HG02642 (cell line): ENCODE results near the gene CCDC117.
"Not testable (repeated sequence)": the region's sequence is repeated elsewhere in the genome, so short reads cannot be mapped to it uniquely, and the experiment has no call there.

Source experiments
- ATAC-seq: cut with Tn5 transposase; IDR thresholded peaks from one replicate; pipeline ENCODE4 v1.9.1; 2021; ENCODE audit warnings: mild to moderate bottlenecking; ENCODE audit not compliant: unreplicated experiment, poor library complexity

The CCDC117 gene

GRCh38 chr22:28824455-28824854 lies 52.0 kb downstream of the CCDC117 start:
- not testable (repeated sequence) for ATAC-seq

- not testable (repeated sequence) for ATAC-seq
Observed at GRCh38 chr22:28826430-28826829, 53.9 kb downstream of the CCDC117 start.

- ATAC-seq, result no peak
Observed at GRCh38 chr22:28826921-28827320, 54.4 kb downstream of the CCDC117 start.

GRCh38 chr22:28829358-28830181 lies 57.1 kb downstream of the CCDC117 start:
- ATAC-seq, result no peak

GRCh38 chr22:28830441-28830840 lies 57.9 kb downstream of the CCDC117 start:
- no peak for ATAC-seq

GRCh38 chr22:28831140-28832072 lies 58.9 kb downstream of the CCDC117 start:
- ATAC-seq, result no peak

GRCh38 chr22:28832731-28833130 lies 60.2 kb downstream of the CCDC117 start:
- no peak for ATAC-seq

GRCh38 chr22:28833276-28833923 lies 60.9 kb downstream of the CCDC117 start:
- ATAC-seq, result no peak

GRCh38 chr22:28835630-28836189 lies 63.2 kb downstream of the CCDC117 start:
- no peak for ATAC-seq

GRCh38 chr22:28837640-28838039 lies 65.1 kb downstream of the CCDC117 start:
- ATAC-seq, result no peak
